HFF-Myc (cell line): ENCODE data around the gene IL19.

Experiments
- DNase-seq: peaks from one replicate; pipeline ENCODE4 v3.0.0-alpha.2; 2011; ENCODE audit warnings: low read depth; ENCODE audit errors: extremely low read depth
- H3K4me3 ChIP-seq: replicated peaks from 2 replicates; pipeline ENCODE4 v1.5.1; 2011; ENCODE audit warnings: low read depth, mild to moderate bottlenecking, control low read depth, low read length
- TF ChIP-seq, protein P1 (sequence below): IDR thresholded peaks from 2 replicates; pipeline ENCODE4 v1.5.1; 2012; ENCODE audit warnings: mild to moderate bottlenecking, low read depth, low read length, control low read depth; ENCODE audit errors: missing control alignments

IL19 gene

DNA sequence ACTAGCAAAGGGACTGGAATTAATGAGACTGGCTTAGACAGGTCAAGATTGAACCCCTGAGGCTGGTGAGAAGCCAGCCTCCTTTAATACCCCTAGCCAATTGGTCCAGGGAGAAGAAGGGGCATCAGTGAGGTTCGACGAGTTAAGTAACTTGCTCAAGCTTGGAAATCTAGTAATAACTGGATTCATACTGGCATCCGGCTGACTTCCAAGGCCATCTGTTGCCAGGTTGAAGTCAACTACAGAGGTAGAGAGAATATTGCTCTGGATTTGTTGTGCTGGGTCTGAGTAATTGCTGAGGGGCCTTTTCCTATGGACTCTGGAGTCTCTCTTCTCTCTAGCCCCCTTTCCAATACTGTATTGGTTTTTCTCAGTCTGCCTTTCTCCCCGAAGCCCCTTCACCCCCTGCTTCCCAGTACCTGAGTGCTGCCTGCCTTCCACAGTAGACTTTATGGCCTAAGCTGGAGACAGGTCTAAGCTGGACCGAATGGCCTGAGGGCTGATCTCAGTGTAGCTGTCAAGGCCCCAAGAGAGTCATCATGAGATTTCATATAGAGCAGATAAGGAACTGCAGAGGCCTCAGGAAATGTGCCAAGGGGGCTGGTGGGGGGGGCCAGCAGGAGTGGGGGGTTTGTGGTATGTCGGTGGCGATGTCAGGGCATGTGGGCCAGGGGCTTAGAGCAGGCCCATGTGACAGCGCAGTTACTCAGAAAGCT, 42.4 kb upstream of the IL19 start:
- no peak overlapping the region for H3K4me3 ChIP-seq
- TF ChIP-seq, protein P1, sequence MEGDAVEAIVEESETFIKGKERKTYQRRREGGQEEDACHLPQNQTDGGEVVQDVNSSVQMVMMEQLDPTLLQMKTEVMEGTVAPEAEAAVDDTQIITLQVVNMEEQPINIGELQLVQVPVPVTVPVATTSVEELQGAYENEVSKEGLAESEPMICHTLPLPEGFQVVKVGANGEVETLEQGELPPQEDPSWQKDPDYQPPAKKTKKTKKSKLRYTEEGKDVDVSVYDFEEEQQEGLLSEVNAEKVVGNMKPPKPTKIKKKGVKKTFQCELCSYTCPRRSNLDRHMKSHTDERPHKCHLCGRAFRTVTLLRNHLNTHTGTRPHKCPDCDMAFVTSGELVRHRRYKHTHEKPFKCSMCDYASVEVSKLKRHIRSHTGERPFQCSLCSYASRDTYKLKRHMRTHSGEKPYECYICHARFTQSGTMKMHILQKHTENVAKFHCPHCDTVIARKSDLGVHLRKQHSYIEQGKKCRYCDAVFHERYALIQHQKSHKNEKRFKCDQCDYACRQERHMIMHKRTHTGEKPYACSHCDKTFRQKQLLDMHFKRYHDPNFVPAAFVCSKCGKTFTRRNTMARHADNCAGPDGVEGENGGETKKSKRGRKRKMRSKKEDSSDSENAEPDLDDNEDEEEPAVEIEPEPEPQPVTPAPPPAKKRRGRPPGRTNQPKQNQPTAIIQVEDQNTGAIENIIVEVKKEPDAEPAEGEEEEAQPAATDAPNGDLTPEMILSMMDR, result no peak

DNA sequence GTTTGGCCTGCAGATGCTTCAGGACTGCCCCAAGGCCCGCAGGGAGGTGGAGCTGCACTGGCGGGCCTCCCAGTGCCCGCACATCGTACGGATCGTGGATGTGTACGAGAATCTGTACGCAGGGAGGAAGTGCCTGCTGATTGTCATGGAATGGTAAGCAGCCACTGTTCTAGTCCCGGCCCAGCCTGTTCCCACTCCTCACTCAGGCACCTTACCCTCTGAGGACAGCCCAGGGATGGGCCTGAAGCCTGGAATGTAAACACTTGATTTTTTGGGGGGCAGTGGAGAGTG, 41.9 kb upstream of the IL19 start:
- no peak for DNase-seq
- TF ChIP-seq, protein P1, result no peak
- no peak overlapping the region for H3K4me3 ChIP-seq

More for the DNA sequence above, 42.4 kb upstream of the IL19 start:
- no peak for DNase-seq

DNA sequence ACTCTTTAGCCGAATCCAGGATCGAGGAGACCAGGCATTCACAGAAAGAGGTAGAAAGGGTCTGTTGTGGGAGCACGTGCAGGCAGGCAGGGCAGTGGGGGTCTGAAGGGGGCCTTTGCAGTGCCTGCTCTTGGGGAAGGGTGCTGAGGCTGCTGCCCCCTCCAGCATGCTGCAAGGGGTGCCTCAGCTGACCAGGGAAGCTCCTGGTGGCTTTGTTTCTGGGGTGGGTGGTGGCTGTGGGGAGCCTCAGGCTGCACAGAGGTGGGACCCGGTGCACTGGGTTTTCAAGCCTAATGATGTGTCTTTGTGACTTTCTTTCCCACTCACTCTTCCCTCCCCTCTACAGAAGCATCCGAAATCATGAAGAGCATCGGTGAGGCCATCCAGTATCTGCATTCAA, 41.5 kb upstream of the IL19 start:
- H3K4me3 ChIP-seq, result no peak overlapping the region
- DNase-seq, result no peak
- TF ChIP-seq, protein P1, result no peak

DNA sequence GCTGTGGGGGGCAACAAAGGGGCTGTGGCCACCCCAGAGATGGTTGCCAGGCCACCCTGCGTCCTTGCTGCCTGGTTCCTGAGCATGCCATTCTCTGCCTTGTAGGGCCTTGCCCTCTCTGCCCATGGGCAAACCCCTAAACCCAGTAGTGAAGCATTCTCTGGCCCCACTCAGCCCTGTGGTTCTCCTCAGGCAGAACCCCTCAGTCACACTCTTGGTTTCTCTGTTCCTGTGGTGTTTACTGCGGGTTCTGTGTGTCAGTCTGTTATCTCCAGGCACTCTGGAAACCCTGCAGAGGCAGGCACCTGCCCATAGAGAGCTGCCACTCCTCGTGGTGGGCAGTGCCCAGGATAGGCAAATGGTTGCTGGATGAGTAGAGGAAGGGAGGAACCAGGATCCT, 41.1 kb upstream of the IL19 start:
- DNase-seq, result no peak
- no peak overlapping the region for H3K4me3 ChIP-seq
- TF ChIP-seq, protein P1, result no peak

DNA sequence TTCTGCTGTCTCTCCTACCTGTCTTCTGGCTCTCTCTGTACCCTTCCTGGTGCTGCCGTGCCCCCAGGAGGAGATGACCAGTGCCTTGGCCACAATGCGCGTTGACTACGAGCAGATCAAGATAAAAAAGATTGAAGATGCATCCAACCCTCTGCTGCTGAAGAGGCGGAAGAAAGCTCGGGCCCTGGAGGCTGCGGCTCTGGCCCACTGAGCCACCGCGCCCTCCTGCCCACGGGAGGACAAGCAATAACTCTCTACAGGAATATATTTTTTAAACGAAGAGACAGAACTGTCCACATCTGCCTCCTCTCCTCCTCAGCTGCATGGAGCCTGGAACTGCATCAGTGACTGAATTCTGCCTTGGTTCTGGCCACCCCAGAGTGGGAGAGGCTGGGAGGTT, 38.1 kb upstream of the IL19 start:
- TF ChIP-seq, protein P1, result no peak
- DNase-seq, result no peak
- no peak overlapping the region for H3K4me3 ChIP-seq

DNA sequence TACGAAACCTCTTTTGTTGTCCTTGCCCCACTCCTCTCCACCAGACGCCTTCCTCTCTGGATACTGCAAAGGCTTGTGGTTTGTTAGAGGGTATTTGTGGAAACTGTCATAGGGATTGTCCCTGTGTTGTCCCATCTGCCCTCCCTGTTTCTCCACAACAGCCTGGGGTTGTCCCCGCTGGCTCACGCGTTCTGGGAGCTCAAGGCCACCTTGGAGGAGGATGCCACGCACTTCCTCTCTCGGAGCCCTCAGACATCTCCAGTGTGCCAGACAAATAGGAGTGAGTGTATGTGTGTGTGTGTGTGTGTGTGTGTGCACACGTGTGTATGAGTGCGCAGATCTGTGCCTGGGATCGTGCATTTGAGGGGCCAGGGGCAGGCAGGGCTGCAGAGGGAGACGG, 37.6 kb upstream of the IL19 start:
- H3K4me3 ChIP-seq, result no peak overlapping the region
- TF ChIP-seq, protein P1, result no peak

More for the DNA sequence above, 37.6 kb upstream of the IL19 start:
- DNase-seq, result no peak
